Renal cortical epithelial cell (primary cell): ENCODE results near the gene CENPO. TPM values are rescaled to one million over a fixed set of nuclear protein-coding genes. Genes with fewer than 3 reads are reported as not detected.
A peak's percentile ranks its signal among the peaks of the same experiment; 100 is the strongest.
"Not testable (repeated sequence)": the region's sequence is repeated elsewhere in the genome, so short reads cannot be mapped to it uniquely, and the experiment has no call there.

ENCODE experiments used
- DNase-seq: peaks from one replicate; pipeline ENCODE4 v3.0.0-alpha.2; 2011; ENCODE audit warnings: low read depth
- total RNA-seq: library from RNA; depleted of rRNA; stranded (reverse); fragments of >200 nt; gene quantifications from 2 replicates; pipeline ENCODE4 v1.2.3, GENCODE V29; 2014

The CENPO gene
- total RNA-seq, 1 donor from 2014 or later = 11.2 TPM

- no peak for DNase-seq
These were observed 4.4 kb upstream of the CENPO start for GRCh38 chr2:24788816-24789215.

- no peak for DNase-seq
These were observed 1.8 kb upstream of the CENPO start for GRCh38 chr2:24791452-24791851.

GRCh38 chr2:24792542-24792873, 717 bp upstream of the CENPO start:
- DNase-seq = no peak

GRCh38 chr2:24793761-24794435, 673 bp downstream of the CENPO start:
- peak; percentile 22 for DNase-seq

- DNase-seq = no peak
These were observed 4.4 kb downstream of the CENPO start for GRCh38 chr2:24797644-24798043.

- DNase-seq = not testable (repeated sequence)
These were observed 7.3 kb downstream of the CENPO start for GRCh38 chr2:24800487-24800886.

- DNase-seq = not testable (repeated sequence)
These were observed 12.8 kb downstream of the CENPO start for GRCh38 chr2:24805811-24806660.

- DNase-seq = no peak
These were observed 13.4 kb downstream of the CENPO start for GRCh38 chr2:24806661-24807036.

- DNase-seq = no peak
These were observed 16.2 kb downstream of the CENPO start for GRCh38 chr2:24809316-24810007.

- no peak for DNase-seq
These were observed 20.5 kb downstream of the CENPO start for GRCh38 chr2:24813691-24814137.

GRCh38 chr2:24814516-24814915, 21.3 kb downstream of the CENPO start:
- DNase-seq = no peak

GRCh38 chr2:24815171-24815570, 21.9 kb downstream of the CENPO start:
- no peak for DNase-seq

GRCh38 chr2:24816404-24816803, 23.2 kb downstream of the CENPO start:
- DNase-seq = no peak

GRCh38 chr2:24816884-24817283, 23.7 kb downstream of the CENPO start:
- no peak for DNase-seq

GRCh38 chr2:24818721-24819167, 25.5 kb downstream of the CENPO start:
- no peak for DNase-seq

- DNase-seq = no peak
These were observed 26.4 kb downstream of the CENPO start for GRCh38 chr2:24819442-24820174.

- DNase-seq = no peak
These were observed 26.9 kb downstream of the CENPO start for GRCh38 chr2:24820175-24820513.

- DNase-seq = no peak
These were observed 27.6 kb downstream of the CENPO start for GRCh38 chr2:24820598-24821432.

- no peak for DNase-seq
These were observed 28.2 kb downstream of the CENPO start for GRCh38 chr2:24821433-24821891.

- DNase-seq = no peak
These were observed 29.0 kb downstream of the CENPO start for GRCh38 chr2:24822049-24822706.
